ENCODE data around the gene HDAC5.
"Not testable (repeated sequence)": the region's sequence is repeated elsewhere in the genome, so short reads cannot be mapped to it uniquely, and the experiment has no call there.

HDAC5 gene

GRCh38 chr17:44110823-44111633, 12.4 kb downstream of the HDAC5 start:
- DNase-seq, result peak; percentile 62

GRCh38 chr17:44110011-44110686, 13.3 kb downstream of the HDAC5 start:
- DNase-seq, result no peak

GRCh38 chr17:44109312-44109630, 14.2 kb downstream of the HDAC5 start:
- no peak for DNase-seq

GRCh38 chr17:44108440-44109311, 14.8 kb downstream of the HDAC5 start:
- DNase-seq, result no peak

GRCh38 chr17:44106801-44107200, 16.6 kb downstream of the HDAC5 start:
- no peak for DNase-seq

- no peak for DNase-seq
Measured at GRCh38 chr17:44105941-44106340, 17.5 kb downstream of the HDAC5 start.

- no peak for DNase-seq
Measured at GRCh38 chr17:44105483-44105882, 18.0 kb downstream of the HDAC5 start.

GRCh38 chr17:44102849-44103622, 20.4 kb downstream of the HDAC5 start:
- no peak for DNase-seq

GRCh38 chr17:44101858-44102257, 21.6 kb downstream of the HDAC5 start:
- DNase-seq, result not testable (repeated sequence)

GRCh38 chr17:44097110-44097958, 26.1 kb downstream of the HDAC5 start:
- no peak for DNase-seq

- no peak for DNase-seq
Measured at GRCh38 chr17:44095647-44096496, 27.6 kb downstream of the HDAC5 start.

- no peak for DNase-seq
Measured at GRCh38 chr17:44095388-44095646, 28.1 kb downstream of the HDAC5 start.

- DNase-seq, result no peak
Measured at GRCh38 chr17:44094701-44095387, 28.6 kb downstream of the HDAC5 start.

GRCh38 chr17:44093231-44093900, 30.1 kb downstream of the HDAC5 start:
- no peak for DNase-seq

- no peak for DNase-seq
Measured at GRCh38 chr17:44092051-44092450, 31.4 kb downstream of the HDAC5 start.

GRCh38 chr17:44091200-44091997, 32.0 kb downstream of the HDAC5 start:
- no peak for DNase-seq

GRCh38 chr17:44088254-44088653, 35.2 kb downstream of the HDAC5 start:
- DNase-seq, result no peak

GRCh38 chr17:44087319-44087718, 36.1 kb downstream of the HDAC5 start:
- DNase-seq, result no peak

All from GOT3 (cell line).